ENCODE results near the gene ZSWIM4.
"Not testable (repeated sequence)": the region's sequence is repeated elsewhere in the genome, so short reads cannot be mapped to it uniquely, and the experiment has no call there.

Gene ZSWIM4

DNA sequence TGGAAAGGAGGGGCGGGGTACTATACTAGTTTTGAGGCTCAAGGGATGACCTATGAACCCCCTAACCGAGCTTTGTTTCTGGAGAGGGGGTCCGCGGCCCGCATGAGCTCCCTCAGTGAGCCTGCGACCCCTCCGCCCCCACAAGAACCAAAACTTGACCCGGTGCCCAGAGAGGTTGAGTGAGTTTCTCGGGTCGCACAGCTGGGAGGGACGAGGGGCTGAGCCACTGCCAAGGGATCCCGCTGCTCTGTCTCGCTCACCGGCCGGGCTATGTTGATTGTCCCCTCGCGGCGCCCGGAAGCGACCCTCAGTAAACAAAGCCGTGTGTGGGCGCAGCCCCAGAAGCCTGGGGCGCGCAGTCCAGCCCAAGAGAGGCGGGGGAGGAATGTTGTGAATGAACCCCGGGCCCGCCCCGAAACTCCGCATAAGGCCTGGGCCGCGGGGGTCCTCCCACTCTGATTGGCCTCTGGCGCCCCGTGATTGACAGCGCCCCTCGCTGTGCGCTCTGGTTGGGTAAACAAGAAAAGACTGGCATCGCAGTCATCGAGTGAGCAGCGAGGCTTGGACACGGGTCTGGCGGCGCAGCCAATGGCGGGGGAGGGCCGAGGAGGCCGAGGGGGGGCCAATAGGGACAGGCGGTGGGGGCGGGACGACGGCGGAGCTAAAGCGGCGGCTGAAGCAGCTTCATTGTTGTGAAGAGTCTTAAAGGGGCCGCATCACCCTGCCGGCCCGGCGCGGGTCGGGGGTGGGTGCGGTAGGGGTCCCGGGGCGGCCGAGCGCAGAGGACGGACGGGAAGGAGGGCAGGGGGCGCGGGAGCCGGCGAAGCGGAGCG is at the start of gene ZSWIM4:
Gene ZSWIM4, plus strand, starts transcription at position 687 of the 833 bp plus-strand sequence. CDS start 206 bp downstream, outside the sequence.
- H3K27ac ChIP-seq (ENCODE audit: low read length), result peak within 1 kb of the TSS; percentile 74
- H3K36me3 ChIP-seq (replicated peaks; ENCODE audit: low read depth, low read length), result peaks cover 5% of the 10 kb centered on the region
- H3K4me3 ChIP-seq (ENCODE audit: low read length), result peak within 1 kb of the TSS; percentile 91
- H4K20me1 ChIP-seq (ENCODE audit: insufficient read depth, low read length), result no peaks in the 10 kb centered on the region
- H3K9ac ChIP-seq (ENCODE audit: low read length), result peak within 1 kb of the TSS; percentile 98
- no peaks in the 10 kb centered on the region for H3K9me3 ChIP-seq (ENCODE audit: insufficient read depth, low read length)
- H3K27me3 ChIP-seq (ENCODE audit: low read depth, low read length), result no peaks in the 10 kb centered on the region
- H2AFZ ChIP-seq (ENCODE audit: low read depth, low read length), result peak within 1 kb of the TSS; percentile 71
- H3K4me2 ChIP-seq (ENCODE audit: low read length), result peak within 1 kb of the TSS; percentile 94
- TF ChIP-seq EZH2phosphoT487 (IDR thresholded peaks at IDR 0.05; ENCODE audit: low read depth), result no peak
- TF ChIP-seq, protein P1, sequence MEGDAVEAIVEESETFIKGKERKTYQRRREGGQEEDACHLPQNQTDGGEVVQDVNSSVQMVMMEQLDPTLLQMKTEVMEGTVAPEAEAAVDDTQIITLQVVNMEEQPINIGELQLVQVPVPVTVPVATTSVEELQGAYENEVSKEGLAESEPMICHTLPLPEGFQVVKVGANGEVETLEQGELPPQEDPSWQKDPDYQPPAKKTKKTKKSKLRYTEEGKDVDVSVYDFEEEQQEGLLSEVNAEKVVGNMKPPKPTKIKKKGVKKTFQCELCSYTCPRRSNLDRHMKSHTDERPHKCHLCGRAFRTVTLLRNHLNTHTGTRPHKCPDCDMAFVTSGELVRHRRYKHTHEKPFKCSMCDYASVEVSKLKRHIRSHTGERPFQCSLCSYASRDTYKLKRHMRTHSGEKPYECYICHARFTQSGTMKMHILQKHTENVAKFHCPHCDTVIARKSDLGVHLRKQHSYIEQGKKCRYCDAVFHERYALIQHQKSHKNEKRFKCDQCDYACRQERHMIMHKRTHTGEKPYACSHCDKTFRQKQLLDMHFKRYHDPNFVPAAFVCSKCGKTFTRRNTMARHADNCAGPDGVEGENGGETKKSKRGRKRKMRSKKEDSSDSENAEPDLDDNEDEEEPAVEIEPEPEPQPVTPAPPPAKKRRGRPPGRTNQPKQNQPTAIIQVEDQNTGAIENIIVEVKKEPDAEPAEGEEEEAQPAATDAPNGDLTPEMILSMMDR (IDR thresholded peaks at IDR 0.05; ENCODE audit: low read depth, low read length), result no peak
- peaks cover 26% of the 10 kb centered on the region for H3K79me2 ChIP-seq (ENCODE audit: low read length)
- H3K4me1 ChIP-seq (ENCODE audit: low read length), result peaks cover 20% of the 10 kb centered on the region

DNA sequence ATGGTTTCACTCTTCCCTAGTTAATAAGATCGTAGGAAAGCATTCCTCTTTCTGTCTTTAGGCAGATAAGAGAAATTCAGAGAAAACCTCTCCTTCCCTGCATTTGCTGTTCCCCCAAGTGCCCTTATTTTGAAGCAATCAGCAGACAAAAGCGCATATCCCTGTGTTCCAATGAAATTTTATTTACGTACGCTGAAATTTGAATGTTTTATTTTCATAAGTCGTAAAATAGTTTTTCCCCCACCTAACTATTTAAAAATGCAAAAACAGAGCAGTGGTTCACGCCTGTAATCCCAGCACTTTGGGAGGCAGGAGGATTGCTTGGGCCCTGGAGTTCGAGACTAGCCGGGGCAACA is 48.2 kb upstream of the ZSWIM4 start:
- Histone ChIP-seq H2AFZ (ENCODE audit: low read depth, low read length) (peak overlapping the region; percentile 50), H3K79me2 (ENCODE audit: low read length) (peaks cover 15% of the 10 kb centered on the region), H3K4me3 (ENCODE audit: low read length) (peak overlapping the region; percentile 88), H3K4me1 (ENCODE audit: low read length) (peaks cover 10% of the 10 kb centered on the region), H3K9ac (ENCODE audit: low read length) (no peak overlapping the region), H3K27me3 (ENCODE audit: low read depth, low read length) (no peaks in the 10 kb centered on the region), H3K4me2 (ENCODE audit: low read length) (peak overlapping the region; percentile 51), H4K20me1 (ENCODE audit: insufficient read depth, low read length) (no peaks in the 10 kb centered on the region), H3K9me3 (ENCODE audit: insufficient read depth, low read length) (no peaks in the 10 kb centered on the region), H3K36me3 (replicated peaks; ENCODE audit: low read depth, low read length) (no peaks in the 10 kb centered on the region), H3K27ac (ENCODE audit: low read length) (no peak overlapping the region)
- TF ChIP-seq, protein P1 (IDR thresholded peaks at IDR 0.05; ENCODE audit: low read depth, low read length), result no peak
- no peak for TF ChIP-seq EZH2phosphoT487 (IDR thresholded peaks at IDR 0.05; ENCODE audit: low read depth)

DNA sequence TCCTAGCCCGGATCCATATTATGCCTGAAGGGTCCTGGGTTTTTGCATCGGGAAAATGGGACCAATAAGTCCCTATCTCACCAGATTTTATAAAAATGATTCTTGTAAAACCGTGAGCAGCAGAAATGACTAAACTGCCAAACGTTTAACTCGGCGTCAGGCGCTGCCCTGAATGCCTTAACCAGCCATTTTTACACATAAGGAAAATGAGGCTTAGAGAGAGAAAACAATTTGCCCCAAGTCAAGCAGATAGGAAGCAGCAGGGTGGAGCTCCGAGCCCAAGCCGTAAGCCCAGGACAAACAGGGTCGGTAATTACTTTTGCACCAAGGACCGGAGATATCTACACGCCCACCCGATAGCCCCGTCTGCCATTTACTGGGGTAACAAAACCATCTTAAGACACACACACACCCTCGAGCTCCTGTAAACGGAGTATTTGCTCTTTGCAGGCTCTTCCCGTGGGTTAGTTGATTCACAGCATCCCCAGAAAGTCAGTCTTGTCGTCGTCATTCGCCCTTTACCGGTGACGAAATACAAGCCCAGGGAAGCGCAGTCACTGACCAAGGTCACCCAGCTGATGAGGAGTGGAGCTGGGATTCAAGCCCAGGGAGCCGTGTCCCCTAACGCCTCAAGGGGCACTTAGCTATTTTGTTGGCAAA is 46.9 kb upstream of the ZSWIM4 start:
- H3K79me2 ChIP-seq (ENCODE audit: low read length), result peaks cover 15% of the 10 kb centered on the region
- TF ChIP-seq, protein P1 (IDR thresholded peaks at IDR 0.05; ENCODE audit: low read depth, low read length), result no peak
- no peak for TF ChIP-seq EZH2phosphoT487 (IDR thresholded peaks at IDR 0.05; ENCODE audit: low read depth)
- H3K4me3 ChIP-seq (ENCODE audit: low read length), result peak overlapping the region; percentile 88
- peaks cover 10% of the 10 kb centered on the region for H3K4me1 ChIP-seq (ENCODE audit: low read length)
- H2AFZ ChIP-seq (ENCODE audit: low read depth, low read length), result peak overlapping the region; percentile 85
- no peaks in the 10 kb centered on the region for H4K20me1 ChIP-seq (ENCODE audit: insufficient read depth, low read length)
- no peaks in the 10 kb centered on the region for H3K36me3 ChIP-seq (replicated peaks; ENCODE audit: low read depth, low read length)
- peak overlapping the region; percentile 96 for H3K4me2 ChIP-seq (ENCODE audit: low read length)
- no peaks in the 10 kb centered on the region for H3K27me3 ChIP-seq (ENCODE audit: low read depth, low read length)
- peak overlapping the region; percentile 91 for H3K9ac ChIP-seq (ENCODE audit: low read length)
- H3K27ac ChIP-seq (ENCODE audit: low read length), result peak overlapping the region; percentile 37
- H3K9me3 ChIP-seq (ENCODE audit: insufficient read depth, low read length), result no peaks in the 10 kb centered on the region

DNA sequence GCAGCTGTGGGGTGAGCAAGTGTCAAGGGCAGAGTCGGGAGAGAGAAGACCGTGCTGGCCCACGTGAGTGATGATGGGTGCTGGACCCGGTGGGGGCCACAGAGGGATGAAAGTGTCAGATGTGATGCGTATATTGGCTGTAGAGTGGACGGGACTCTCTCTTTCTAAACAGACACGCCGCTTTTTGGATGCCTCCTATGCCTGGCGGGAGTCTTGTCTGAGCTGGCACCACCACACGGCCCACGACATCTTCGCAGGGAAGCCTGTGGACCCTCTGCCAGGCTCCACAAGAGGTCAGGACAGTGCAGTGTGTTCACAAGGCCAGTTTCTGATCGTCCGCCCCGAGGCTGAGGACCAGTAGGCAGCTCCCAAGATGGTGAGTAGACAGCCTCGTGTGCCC is 43.8 kb upstream of the ZSWIM4 start:
- no peaks in the 10 kb centered on the region for H4K20me1 ChIP-seq (ENCODE audit: insufficient read depth, low read length)
- no peak overlapping the region for H3K4me3 ChIP-seq (ENCODE audit: low read length)
- no peaks in the 10 kb centered on the region for H3K27me3 ChIP-seq (ENCODE audit: low read depth, low read length)
- TF ChIP-seq EZH2phosphoT487 (IDR thresholded peaks at IDR 0.05; ENCODE audit: low read depth), result no peak
- TF ChIP-seq, protein P1 (IDR thresholded peaks at IDR 0.05; ENCODE audit: low read depth, low read length), result no peak
- H3K4me1 ChIP-seq (ENCODE audit: low read length), result peaks cover 10% of the 10 kb centered on the region
- no peak overlapping the region for H3K27ac ChIP-seq (ENCODE audit: low read length)
- no peak overlapping the region for H3K9ac ChIP-seq (ENCODE audit: low read length)
- no peaks in the 10 kb centered on the region for H3K9me3 ChIP-seq (ENCODE audit: insufficient read depth, low read length)
- no peak overlapping the region for H3K4me2 ChIP-seq (ENCODE audit: low read length)
- no peak overlapping the region for H2AFZ ChIP-seq (ENCODE audit: low read depth, low read length)
- peaks cover 13% of the 10 kb centered on the region for H3K36me3 ChIP-seq (replicated peaks; ENCODE audit: low read depth, low read length)
- H3K79me2 ChIP-seq (ENCODE audit: low read length), result peaks cover 15% of the 10 kb centered on the region

DNA sequence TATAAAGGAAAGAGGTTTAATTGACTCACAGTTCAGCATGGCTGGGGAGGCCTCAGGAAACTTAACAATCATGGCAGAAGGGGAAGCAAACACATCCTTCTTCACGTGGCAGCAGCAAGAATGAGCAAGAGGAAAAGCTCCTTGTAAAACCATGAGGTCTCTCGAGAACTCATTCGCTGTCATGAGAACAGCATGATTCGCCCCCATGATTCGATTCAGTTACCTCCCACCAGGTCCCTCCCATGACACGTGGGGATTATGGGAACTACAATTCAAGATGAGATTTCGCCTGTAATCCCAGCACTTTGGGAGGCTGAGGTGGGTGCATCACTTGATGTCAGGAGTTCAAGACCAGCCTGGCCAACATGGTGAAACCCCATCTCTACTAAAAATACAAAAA is 41.6 kb upstream of the ZSWIM4 start:
- not testable (repeated sequence) for H3K4me3 ChIP-seq (ENCODE audit: low read length); H3K79me2 ChIP-seq (ENCODE audit: low read length); H3K27ac ChIP-seq (ENCODE audit: low read length); H3K4me1 ChIP-seq (ENCODE audit: low read length); H3K4me2 ChIP-seq (ENCODE audit: low read length); H3K9ac ChIP-seq (ENCODE audit: low read length); H2AFZ ChIP-seq (ENCODE audit: low read depth, low read length); H4K20me1 ChIP-seq (ENCODE audit: insufficient read depth, low read length); H3K9me3 ChIP-seq (ENCODE audit: insufficient read depth, low read length); H3K27me3 ChIP-seq (ENCODE audit: low read depth, low read length)
- peaks cover 30% of the 10 kb centered on the region for H3K36me3 ChIP-seq (replicated peaks; ENCODE audit: low read depth, low read length)
